ENCODE results near the gene RAMACL.

DNA sequence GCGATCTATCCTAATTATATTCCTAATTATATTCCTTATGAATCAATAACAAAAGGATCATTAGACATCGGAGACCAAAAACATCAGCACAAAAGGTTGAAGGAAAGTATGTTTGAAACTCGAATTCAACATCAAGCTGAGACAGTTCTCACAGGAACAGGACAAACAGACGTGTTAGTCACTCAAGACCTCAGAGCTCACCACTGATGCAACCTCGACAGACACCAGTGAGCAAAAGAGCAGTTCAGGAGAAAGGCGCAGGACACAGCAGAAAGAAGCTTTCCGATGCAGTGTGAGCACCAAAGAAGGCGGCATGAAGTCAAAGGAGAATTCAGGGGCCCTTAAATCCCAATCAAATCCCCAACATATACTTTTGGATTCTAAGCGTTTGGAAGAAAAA is 6.3 kb upstream of the RAMACL start:
- TF ChIP-seq POLR2AphosphoS5 (IDR thresholded peaks at IDR 0.05; ENCODE audit: low read depth, low read length), result no peak
- TF ChIP-seq POLR2A (IDR thresholded peaks at IDR 0.05; ENCODE audit: low read depth, low read length), result no peak
- no peak for TF ChIP-seq SPI1 (IDR thresholded peaks at IDR 0.05; ENCODE audit: low read depth, low read length)
- TF ChIP-seq TAF1 (IDR thresholded peaks at IDR 0.05; ENCODE audit: low read depth, low read length), result no peak
